Skin of body (tissue), 2 donors: ENCODE data around the gene PRAMEF1. TPM values are rescaled to one million over a fixed set of nuclear protein-coding genes. Genes with fewer than 3 reads are reported as not detected.
"Not testable (repeated sequence)": the region's sequence is repeated elsewhere in the genome, so short reads cannot be mapped to it uniquely, and the experiment has no call there.

Experiments
- DNase-seq: peaks from one replicate; lab custom pipeline; 2025; lab: John Stamatoyannopoulos, UW
- total RNA-seq: library from RNA; depleted of rRNA; stranded (reverse); fragments of >200 nt; gene quantifications from one replicate; pipeline ENCODE4 v1.2.3, GENCODE V29; 2014

PRAMEF1 gene
- total RNA-seq, 1 donor from 2014 or later, result not detected

DNA sequence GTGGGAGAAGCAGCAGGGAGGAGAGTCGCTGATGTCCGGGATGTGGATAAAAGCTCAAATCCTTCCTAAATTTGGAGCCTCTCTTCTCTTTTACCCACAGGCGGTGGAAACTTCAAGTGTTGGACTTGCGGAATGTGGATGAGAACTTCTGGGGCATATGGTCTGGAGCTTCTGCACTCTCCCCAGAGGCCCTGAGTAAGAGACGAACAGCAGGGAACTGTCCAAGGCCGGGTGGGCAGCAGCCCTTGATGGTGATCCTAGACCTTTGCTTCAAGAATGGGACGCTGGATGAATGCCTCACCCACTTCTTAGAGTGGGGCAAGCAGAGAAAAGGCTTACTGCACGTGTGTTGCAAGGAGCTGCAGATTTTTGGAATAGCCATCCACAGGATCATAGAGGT, 15.8 kb upstream of the PRAMEF1 start:
- DNase-seq, result no peak

DNA sequence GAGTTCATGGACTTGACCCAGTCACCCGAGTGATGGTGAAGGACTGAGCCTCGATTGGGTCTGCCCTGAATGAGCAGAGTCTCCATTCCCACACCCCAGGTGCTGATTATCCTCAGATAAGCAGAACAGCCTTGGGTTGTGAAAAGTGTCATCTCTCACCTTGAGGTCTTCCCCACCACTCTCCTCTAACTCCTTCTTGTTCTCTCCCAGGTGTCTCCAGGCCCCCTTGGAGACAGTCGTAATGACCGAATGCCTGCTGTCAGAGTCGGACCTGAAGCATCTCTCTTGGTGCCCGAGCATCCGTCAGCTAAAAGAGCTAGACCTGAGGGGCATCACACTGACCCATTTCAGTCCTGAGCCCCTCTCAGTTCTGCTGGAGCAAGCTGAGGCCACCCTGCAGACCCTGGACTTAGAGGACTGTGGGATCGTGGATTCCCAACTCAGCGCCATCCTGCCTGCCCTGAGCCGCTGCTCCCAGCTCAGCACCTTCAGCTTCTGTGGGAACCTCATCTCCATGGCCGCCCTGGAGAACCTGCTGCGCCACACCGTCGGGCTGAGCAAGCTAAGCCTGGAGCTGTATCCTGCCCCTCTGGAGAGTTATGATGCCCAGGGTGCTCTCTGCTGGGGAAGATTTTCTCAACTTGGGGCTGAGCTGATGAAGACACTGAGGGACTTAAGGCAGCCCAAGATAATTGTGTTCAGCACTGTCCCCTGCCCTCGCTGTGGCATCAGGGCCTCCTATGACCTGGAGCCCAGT, 14.2 kb upstream of the PRAMEF1 start:
- DNase-seq, result no peak

- no peak for DNase-seq
These were observed 13.1 kb upstream of the PRAMEF1 start for GRCh38 chr1:12778061-12778460.

GRCh38 chr1:12778907-12779306, 12.3 kb upstream of the PRAMEF1 start:
- no peak for DNase-seq

DNA sequence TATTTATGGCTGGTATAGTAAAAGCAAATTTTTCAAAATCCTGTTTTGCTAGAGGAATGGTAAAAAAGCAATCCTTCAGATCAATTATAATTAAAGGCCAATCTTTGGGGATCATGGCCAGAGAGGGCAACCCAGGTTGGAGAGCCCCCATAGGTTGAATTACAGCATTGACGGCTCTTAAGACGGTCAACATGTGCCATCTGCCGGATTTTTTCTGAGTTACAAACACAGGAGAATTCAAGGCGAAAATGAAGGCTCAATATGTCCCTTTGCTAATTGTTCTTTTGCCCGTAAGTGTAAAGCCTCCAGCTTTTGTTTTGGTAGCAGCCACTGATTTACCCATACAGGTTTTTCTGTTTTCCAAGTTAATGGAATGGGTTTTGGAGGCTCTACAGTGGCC, 9.7 kb upstream of the PRAMEF1 start:
- DNase-seq, result not testable (repeated sequence)

- not testable (repeated sequence) for DNase-seq
These were observed 7.4 kb upstream of the PRAMEF1 start for GRCh38 chr1:12783783-12784182.

- not testable (repeated sequence) for DNase-seq
These were observed 6.5 kb upstream of the PRAMEF1 start for GRCh38 chr1:12784729-12785128.

DNA sequence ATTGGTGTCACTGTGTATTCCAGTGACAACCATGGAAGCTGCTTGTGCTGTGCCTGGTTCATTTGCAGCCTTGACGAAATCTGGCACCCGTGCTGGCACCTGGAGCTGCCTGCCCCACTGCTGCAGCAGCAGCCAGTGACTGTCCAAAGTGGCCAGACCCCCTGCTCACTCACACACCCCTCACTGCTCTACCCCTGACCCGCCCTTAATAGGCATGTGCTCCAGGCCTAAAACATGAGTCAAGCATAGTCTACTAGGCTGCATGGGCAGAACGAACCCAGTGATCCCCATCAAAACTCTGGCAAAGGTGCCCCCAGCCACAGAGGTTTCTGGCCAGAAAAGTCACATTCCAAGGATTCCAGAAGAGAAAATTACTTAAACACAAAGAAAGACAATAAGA, 7.7 kb downstream of the PRAMEF1 start:
- no peak for DNase-seq

DNA sequence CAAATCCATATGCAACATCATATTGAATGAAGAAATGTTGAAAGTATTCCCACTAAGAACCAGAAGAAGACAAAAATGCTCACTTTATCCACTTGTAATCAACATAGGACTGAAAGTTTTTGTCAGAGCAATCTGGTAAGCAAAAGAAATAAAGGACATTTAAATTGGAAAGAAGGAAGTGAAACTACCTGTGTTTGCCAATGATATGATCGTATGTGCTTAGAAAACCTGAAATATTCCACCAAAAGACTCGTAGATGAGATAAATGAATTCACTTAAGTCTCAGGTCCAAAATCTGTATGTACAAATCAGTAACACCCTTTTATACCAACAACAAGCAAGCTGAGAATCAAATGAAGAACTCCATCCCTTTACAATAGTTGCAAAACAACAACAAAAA, 8.5 kb downstream of the PRAMEF1 start:
- no peak for DNase-seq

GRCh38 chr1:12809933-12810332, 18.7 kb downstream of the PRAMEF1 start:
- DNase-seq, result no peak

DNA sequence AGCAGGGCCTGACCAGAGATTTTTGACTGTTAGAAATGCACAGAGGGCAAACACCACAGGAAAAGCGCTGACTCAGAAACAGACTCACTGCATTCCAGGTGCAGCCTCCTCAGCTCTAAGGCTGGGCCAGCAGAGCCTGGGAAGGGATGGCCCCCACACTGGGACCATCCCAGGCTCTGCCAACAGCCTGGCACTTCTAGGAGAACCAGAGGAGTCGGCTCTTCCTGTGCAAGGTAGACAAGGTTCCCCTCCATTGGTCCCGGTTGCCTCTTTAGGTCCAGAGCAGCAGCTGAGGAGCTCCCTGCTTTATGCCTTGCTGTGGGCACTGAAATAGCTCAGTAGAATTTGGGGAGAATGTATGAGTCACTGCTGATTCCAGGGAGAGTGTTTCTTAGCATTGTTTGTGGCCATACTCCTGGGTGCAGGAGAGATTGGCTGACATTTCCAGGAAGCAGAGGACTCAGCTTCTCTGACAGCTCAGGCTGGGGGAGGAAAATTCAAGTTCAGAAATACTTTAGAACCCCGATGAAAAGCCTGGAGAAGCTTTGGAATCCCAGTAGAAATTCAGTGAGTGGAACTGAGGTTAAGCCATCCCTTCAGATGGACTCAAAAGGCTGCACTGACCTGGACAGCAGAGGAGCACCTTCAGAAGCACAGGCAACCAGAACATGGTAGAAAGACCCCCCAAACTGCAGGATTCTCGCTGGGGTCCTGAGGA, 19.7 kb downstream of the PRAMEF1 start:
- no peak for DNase-seq

- no peak for DNase-seq
These were observed 20.2 kb downstream of the PRAMEF1 start for GRCh38 chr1:12811409-12811784.

DNA sequence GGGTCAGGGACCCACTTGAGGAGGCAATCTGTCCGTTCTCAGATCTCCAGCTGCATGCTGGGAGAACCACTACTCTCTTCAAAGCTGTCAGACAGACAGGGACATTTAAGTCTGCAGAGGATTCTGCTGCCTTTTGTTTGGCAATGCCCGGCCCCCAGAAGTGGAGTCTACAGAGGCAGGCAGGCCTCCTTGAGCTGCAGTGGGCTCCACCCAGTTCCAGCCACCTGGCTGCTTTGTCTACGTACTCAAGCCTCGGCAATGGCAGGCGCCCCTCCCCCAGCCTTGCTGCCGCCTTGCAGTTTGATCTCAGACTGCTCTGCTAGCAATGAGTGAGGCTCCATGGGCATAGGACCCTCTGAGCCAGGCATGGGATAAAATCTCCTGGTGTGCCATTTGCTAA, 27.9 kb downstream of the PRAMEF1 start:
- not testable (repeated sequence) for DNase-seq

DNA sequence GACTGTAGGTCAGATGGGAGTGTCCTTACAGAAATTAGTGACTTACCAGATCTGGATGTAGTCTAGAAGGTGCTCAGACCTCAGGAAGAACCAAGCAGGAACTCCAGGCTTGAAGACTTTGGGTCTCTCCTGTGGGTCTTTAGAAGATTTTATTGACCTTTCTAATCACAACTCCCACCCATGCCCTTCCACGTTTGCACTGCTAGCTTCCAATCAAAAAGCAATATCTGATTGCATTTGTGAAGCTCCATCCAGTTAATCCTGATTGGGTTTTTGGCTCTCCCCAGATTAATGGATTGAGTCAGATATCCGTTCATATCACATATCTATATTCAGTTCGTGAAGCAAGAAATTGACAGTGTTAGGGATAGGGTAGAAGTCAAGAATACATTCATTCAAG, 40.1 kb downstream of the PRAMEF1 start, which contains the start of gene PRAMEF11:
PRAMEF11 (minus strand) TSS at position 101 of the 400 bp plus-strand sequence. CDS start 2,621 bp downstream, outside the sequence.
- DNase-seq, result not testable (repeated sequence)

DNA sequence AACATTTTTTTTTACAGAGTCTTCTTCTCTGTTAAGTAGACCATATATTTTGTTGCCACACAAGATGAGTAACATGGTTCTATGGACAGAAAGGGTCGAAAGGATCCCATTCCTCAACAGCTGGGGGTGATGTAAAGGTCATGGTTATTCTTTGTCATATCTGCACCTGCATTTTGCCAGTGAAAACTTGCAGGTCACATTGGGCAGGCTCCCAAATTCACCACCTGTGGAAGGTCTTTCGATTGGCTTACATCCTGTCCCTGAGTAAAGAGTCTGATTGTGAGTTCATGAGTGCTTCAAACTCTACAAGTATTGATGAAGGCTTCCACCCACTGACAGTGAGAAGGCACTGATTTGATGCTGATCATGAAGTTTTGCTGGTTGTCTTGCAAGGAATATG, 42.1 kb downstream of the PRAMEF1 start:
- not testable (repeated sequence) for DNase-seq

Other genes with a start within 250 kb of the PRAMEF1 start
- gene DHRS3, start 173.2 kb upstream of the PRAMEF1 start, total RNA-seq, result 31.5 TPM
- 0.79 TPM for gene AADACL4, start 147.3 kb upstream of the PRAMEF1 start, total RNA-seq
- gene AADACL3, start 75.3 kb upstream of the PRAMEF1 start, total RNA-seq, result 6.1 TPM
- not detected for gene CFAP107, start 45.2 kb upstream of the PRAMEF1 start, total RNA-seq
- gene PRAMEF12, start 17.7 kb upstream of the PRAMEF1 start, total RNA-seq, result not detected
- not detected for gene PRAMEF11, start 40.0 kb downstream of the PRAMEF1 start, total RNA-seq
- gene HNRNPCL1, start 57.3 kb downstream of the PRAMEF1 start, total RNA-seq, result not detected
- gene PRAMEF2, start 65.7 kb downstream of the PRAMEF1 start, total RNA-seq, result not detected
- gene PRAMEF4, start 94.8 kb downstream of the PRAMEF1 start, total RNA-seq, result not detected
- gene PRAMEF10, start 106.9 kb downstream of the PRAMEF1 start, total RNA-seq, result not detected
- gene PRAMEF7, start 125.2 kb downstream of the PRAMEF1 start, total RNA-seq, result not detected
- not detected for gene PRAMEF6, start 156.2 kb downstream of the PRAMEF1 start, total RNA-seq